Forelimb muscle (tissue), 1 donor: Measurements from ENCODE around the gene OGT. TPM values are rescaled to one million over a fixed set of nuclear protein-coding genes. Genes with fewer than 3 reads are reported as not detected.
"Not testable (repeated sequence)": the region's sequence is repeated elsewhere in the genome, so short reads cannot be mapped to it uniquely, and the experiment has no call there.

Experiments
- DNase-seq: peaks from one replicate; pipeline ENCODE4 v3.0.0-alpha.2; 2013; ENCODE audit warnings: low read depth
- polyA plus RNA-seq: library from polyadenylated mRNA; unstranded; fragments of 120-200 nt; gene quantifications from one replicate; pipeline ENCODE4 v1.2.1, GENCODE V29; 2013; ENCODE audit not compliant: insufficient read length

The OGT gene
- polyA plus RNA-seq, 1 donor, result 145 TPM

DNA sequence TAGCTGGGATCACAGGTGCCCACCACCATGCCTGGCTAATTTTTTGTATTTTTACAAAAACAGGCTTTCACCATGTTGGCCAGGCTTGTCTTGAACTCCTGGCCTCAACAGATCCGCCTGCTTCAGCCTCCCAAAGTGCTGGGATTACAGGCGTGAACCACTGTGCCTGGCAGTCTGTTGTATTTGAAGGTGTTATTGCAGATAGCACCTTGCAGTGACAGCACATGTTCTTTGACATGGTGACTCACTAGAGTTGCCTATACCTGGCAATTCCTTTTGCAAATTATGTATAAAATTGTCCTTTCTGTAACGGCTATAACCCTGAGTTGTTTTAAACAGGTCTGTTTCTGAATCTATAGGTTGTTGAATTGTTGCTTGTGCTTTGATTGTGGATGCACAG is 7.9 kb downstream of the OGT start:
- DNase-seq, result no peak

DNA sequence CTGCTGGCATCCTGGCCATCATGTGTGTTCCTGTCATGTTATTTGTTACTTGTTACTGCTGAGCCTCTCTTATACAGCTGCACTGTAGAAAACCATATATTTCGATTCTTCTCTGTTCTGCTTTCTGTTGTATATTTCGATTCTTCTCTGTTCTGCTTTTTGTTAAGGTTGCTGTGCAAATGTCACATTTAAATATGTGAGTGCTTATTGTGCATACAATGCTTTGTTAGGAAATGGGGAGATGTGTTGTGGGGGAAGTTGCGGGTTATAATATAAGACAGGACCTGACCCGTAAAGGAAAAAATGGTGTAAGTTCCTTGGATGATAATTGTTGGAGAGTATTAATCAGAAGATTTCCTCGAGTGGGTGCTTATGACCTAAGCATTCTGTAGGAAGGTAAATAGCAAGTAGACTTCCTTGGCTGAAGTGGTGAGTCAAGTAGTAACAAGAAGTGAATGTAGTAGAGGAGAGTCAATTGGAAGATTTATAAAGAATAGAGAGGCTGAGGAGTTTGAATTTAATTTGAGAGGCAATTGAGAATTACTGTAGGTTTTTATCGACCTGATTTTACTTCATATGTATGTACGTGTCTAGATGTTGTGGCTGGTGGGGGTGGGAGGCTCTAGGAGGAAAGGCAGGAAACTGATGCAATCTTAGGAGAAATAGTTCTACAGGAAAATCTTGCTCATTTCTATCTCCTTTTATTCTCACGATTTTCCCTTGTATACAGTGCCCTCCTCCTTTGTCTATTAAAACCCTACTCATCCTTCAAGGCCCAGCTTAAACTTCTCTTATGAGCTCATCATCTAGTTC is 8.5 kb downstream of the OGT start:
- DNase-seq, result no peak

DNA sequence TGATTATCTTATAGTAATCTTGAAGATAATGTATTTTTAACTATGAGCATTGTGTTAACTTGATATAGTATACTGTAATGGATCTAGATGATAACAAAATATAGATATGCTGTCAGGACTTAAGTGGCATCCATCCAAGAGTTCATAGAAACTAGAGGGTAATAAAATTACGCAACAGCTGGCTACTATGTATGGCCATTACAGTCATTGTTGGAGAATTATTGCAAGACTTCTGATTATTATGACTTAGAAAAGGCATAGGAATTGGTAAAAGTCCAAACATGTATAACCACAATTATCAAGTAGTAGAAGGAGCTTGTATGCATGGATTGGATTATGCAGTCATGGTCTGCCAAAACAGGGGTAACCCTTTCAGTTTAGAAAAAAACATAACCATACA is 9.5 kb downstream of the OGT start:
- DNase-seq, result no peak

DNA sequence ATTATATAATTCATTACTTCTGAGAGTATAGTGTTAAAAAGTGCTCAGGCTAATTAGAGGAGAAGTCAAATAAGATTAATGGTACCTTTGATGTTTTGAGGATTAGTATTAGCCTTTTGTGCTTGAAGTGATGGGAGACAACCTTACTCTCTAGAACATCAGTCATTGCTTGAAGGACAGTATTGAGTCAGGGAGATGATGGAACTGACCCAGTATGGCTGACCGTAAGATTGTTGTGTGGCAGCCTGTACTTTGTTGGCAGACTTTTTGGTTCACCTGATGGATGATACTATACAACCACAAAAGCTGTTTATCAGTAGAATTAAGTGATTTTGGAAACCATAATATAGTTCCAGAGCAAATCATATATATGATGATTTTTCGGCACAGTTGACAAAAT is 9.9 kb downstream of the OGT start:
- no peak for DNase-seq

DNA sequence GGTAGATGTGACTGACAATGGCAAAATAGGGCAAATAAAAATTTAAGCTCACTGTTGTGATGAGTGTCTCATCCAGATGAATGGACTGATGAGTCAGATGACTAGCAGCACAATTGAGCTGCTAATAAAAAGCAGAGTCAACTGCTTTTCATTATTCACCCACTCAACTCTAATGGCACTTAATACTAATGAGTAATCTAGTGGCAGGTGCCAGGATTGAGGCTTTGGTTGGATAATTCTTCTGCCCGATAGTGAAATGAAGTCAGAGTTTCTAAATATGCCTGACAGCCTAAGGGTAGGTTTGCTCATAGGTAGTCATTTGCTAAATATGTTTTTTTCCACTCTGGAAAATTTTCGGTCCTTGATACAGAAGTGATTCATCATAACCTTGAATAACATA is 10.4 kb downstream of the OGT start:
- no peak for DNase-seq

DNA sequence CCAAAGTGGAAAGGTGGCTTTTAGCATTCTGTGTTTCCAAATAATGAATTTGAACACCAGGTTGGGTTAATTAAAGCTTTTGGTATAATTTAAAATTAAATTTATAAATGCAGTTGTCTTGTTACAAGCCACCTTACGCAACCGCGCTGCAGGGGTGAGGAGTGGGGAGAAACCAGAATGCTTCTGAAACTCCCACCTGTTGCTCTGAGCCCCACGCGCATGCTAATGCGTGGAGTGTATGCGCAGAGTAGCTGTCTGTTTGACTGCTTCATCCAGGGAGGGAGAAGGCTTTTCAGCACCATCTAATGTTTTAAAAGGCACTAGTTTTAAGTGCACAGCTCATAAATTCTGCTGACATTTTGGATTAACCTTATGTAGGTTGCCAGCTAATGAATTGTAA is 12.5 kb downstream of the OGT start:
- no peak for DNase-seq

DNA sequence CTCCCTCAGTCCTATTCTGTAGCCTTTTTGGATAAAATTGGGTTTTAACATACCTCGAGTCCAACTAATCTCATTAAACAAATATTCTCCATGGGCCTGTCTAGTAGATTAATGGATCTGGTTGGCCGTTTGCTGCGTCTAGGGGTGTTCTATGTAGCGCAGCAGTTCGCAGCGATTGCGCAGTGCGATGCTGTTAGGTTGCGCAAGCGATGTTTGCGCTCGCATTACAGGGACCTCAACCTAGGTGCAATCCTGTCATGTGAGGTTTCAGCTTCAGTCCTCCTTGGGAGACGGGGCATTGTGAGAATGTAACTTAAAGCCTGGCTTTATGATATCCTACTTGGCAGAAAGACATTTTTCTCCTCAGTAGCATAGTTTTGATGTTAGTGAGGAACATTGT is 14.0 kb downstream of the OGT start:
- DNase-seq, result no peak

DNA sequence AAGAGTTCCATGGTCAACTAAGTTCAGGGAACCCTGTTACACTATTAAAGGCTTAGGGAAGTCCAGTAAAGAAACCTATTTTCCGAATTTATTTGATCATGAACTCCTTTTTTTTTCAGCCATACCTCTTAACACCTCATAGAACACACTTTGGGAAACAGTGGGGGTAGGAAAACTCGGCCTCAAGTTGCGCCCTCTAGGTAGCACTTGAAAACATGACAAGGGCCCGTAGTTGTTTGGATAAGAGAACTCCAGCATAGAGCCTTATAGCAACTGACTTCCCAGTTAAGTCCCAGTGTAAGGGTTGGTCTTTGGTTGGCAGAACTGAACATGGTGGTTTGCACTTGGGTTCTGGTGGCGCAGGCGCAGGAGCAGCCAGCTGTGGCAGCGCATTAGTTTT is 14.4 kb downstream of the OGT start:
- DNase-seq, result no peak

DNA sequence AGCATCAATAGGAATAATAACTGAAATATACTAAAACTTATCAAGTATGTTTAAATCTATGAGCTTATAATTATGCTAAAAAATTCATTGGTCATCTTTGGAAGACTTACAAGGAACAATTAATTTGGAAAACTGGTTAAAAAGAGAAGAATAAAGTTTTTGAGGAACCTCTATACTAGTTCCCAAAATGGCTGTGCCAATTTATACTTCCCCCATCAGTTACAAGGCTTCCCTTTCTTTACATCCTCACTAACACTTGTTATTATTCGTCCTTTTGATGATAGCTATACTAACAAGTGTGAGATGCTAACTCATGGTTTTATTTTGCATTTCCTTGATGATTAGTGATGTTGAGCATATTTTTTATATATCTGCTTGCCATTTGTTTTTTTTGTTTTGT is 17.1 kb downstream of the OGT start:
- no peak for DNase-seq

DNA sequence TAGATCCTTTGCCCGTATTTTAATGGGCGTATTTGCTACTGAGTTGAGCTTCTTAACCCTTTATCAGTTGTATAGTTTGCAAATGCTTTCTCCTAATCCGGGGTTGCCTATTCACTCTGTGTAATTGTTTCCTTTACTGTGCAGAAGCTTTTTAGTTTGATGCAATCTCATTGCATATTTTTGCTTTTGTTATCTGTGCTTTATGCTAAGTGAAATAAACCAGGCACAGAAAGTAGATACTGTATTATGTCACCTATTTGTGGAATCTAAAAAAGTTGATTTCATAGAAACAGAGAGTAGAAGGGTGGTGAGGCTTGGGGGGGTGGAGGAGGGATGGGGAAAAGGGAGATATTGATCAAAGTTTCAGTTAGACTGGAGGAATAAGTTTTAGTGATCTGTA is 17.7 kb downstream of the OGT start:
- no peak for DNase-seq

DNA sequence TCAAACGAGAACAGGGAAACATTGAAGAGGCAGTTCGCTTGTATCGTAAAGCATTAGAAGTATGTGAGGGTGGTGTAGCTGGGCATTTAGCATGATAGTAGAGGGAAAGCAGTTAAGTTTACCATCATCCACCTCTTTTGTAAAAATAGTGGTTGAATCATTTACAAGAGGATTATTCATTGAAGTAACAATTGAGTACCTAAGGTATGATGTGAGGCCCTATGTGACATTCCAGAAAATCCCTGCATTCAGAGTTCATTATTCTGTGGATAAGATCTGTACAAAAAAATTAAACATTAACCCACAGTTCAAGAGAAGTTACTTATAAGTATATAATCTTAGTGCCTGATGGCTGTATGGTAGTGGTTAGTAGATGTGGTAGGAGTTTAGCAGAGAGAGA is 23.1 kb downstream of the OGT start:
- no peak for DNase-seq

DNA sequence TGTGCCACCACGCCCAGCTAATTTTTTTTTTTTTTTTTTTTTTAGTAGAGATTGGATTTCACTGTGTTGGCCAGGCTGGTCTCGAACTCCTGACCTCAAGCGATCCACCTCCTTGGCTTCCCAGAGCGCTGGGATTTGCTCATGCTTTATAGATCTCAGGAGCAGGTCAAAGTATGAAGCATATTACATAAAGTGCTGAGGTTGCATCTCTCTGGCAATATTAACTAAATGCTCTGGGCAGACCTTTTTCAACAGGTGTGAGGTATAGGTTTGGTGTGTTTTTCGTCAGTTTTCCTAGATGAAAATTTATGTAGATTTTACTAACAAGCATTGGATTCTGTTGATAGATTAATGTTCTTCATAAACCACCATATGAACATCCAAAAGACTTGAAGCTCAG is 26.0 kb downstream of the OGT start:
- DNase-seq, result no peak

DNA sequence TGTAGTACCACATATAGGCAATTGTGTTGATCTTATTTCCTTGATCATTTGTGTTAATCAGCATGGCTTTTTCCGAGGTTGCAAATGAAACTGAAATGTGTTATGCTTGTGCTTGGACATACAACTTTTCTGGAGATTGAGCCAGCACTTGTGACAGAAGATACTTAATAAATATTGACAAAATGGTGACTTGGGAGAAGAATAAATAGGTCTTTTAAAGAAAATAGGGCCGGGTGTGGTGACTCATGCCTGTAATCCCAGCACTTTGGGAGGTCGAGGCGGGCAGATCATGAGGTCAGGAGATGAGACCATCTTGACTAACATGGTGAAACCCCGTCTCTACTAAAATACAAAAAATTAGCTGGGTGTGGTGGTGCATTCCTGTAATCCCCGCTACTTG is 26.9 kb downstream of the OGT start:
- DNase-seq, result not testable (repeated sequence)

DNA sequence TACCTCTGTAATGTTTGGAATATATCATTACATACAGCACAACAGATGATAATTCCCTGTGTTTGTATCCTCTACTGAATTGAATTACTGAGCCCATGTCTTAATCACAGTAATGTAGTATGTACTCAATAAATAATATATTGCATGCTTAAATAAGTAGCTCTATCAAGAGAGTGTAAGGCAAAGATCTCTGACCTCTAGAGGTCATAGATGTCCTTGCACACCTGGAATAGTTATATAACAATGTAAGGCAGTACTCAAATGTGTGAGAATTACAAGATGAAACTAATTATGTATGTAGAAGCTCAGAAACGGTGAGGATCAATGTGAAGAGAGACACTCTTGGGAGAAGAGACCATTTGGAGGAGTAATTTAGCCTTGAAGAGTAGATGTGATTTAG is 31.0 kb downstream of the OGT start:
- DNase-seq, result no peak

DNA sequence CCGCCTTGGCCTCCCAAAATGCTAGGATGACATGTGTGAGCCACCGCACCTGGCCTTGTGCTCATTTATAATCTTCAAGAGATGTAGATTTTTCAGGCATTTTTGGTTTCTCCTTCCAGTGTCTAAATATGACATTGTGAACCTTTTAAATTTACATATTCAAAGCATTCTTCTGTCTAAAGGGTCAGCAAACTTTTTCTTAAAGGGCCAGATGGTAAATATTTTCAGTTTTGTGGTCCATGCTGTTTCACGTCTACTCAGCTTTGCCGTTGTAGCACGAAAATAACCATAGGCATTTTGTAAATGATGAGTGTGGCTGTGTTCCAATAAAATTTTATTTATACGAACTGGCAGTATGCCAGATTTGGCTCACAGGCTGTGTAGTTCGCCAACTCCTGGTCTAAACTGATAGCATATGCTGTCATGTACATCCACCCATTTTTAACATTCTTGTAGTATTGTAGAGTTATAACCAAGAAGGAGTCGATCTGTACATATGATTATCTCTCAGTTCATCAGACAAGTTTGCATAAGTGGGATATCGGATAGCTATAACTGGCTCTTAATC is 32.7 kb downstream of the OGT start:
- no peak for DNase-seq

DNA sequence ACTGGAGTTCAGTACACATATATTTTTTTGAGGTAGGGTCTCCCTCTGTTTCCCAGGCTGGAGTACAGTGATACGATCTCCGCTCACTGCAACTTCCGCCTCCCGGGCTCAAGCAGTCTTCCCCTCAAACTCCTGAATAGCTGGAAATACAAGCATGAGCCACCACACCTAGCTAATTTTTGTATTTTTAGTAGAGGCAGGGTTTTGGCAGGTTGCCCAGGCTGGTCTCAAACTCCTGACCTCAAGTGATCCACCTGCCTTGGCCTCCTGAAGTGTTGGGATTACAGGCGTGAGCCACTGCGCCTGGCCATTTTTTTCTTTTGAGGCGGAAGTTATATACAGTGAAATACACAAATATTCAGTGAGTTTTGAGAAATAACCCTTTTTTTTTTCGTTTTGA is 38.5 kb downstream of the OGT start:
- not testable (repeated sequence) for DNase-seq

DNA sequence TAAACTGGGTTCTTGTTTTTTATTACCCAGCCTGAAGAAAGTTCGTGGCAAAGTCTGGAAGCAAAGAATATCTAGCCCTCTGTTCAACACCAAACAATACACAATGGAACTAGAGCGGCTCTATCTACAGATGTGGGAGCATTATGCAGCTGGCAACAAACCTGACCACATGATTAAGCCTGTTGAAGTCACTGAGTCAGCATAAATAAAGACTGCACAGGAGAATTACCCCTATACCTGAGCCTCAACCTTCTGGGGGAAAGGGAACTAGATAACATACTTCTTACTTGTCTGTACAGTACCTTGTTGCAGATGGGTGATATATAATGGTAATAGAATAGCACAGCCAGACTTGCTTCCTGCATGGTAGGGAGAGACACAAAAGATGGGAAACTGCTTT is 40.7 kb downstream of the OGT start:
- no peak for DNase-seq

DNA sequence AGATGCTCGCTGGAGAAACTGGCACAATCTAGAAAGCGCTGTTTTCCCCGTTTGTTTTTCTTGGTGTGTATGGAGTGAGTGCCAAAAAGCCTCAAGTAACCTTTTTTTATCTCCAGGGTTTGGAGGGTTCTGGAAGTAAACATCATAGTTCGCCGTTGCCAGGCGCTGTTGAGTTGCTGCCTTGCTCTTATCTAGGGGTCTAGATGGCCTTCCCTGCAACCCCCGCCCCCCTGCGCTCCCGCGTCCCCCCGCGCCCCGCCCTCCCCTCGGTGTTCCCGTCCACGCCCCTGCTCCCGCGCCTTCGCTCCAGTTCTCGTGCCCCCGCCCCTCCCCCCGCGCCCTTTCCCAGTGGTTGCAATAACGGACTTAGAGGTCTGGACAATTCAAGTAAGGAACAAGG is 44.8 kb downstream of the OGT start:
- DNase-seq, result no peak

DNA sequence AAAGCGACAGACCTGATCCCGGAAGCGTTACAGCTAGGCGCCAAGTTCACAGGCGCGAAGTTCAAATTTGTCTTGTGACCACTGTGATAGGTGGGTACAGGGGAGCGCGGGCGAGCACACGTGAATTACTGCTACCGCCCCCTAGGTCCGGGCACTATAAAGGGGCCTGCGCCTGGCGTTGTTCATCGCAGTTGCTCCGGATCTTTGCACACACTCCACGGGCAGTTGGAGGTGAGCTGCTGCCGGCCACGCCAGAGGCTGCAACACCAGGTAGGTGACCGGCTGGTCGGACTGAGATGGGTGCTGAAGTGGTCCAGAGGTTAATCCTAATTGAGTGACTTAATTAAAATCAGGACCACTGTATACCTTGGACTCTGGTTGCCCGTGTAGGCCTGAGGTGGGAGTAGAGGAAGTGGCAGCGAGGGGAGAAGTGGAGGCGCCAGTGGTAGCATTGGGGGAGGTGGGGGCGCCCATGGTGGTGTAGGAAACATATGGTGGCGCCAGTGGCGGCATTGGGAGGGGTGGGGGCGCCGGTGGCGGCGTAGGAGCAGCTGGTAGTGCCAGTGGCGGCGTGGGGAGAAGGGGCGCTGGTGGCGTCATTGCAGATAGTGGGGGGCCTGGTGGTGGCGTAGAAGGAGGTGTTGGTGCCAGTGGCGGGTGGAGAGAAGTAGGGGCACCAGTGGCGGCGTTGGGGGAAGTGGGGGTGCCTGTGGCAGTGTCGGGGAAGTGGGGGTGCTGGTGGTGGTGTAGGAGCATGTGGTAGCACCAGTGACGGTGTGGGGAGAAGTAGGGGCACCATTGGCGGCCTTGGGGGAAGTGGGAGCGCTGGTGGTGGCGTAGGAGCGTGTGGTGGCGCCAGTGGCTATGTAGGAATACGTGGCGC is 45.6 kb downstream of the OGT start, which contains the start of gene GCNA:
TSS of gene GCNA (plus strand) at position 185 of the 883 bp plus-strand sequence. CDS start 2,385 bp downstream, outside the sequence.
- no peak for DNase-seq

DNA sequence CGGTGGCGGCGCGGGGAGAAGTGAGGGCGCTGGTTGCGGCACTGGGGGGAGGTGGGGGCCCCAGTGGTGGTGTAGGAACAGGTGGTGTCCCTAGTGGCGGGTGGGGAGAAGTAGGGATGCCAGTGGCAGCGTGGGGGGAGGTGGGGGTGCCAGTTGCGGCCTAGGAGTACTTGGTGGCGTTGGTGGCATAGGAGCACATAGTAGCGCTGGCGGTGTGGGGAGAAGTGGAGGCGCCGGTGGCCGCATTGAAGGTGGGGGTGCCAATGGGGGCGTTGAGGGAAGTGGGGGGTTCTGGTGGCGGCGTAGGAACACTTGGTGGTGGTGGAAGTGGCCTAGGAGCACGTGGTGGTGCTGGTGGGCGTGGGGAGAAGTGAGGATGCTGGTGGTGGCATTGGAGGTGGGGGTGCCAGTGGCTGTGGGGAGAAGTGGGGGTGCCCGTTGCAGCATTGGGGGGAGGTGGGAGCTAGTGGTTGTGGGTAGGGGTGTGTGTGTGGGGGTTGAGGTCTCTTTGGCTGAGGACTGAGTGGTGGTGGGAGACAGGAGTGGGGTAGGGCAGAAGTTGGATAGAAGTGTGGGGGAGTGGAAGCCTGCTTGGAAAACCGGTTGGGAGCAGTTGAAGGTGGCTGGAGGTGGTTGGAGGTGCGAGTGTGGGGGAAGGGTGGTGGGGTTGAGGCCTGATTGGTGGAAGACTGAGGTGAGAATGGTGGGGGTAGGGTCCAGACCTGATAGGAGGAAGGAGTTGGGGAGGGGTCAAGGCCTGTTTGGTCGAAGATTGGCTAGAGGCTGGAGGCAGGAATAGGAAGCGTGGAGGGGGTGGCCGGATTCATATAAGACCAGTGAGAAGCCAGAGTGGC is 46.5 kb downstream of the OGT start:
- DNase-seq, result no peak

DNA sequence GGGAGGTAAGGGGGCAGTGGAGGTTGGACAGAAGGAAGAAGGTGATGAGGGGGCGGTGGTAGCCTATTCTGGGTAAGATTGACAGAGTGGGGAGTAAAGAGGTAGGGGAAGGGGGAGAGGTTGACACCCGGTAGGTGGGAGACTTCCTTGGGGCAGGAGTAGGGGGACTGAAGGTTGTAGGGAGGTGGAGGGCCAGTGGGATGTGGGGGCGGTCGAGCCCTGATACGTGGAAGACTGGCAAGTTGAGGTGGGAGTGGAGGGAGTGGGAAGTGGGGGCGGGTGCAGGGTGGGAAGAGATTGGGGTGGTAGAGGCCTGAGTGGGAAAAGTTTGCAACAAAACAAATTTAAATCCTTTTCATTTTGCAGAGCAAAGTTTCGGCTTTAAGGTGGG is 47.1 kb downstream of the OGT start:
- no peak for DNase-seq

DNA sequence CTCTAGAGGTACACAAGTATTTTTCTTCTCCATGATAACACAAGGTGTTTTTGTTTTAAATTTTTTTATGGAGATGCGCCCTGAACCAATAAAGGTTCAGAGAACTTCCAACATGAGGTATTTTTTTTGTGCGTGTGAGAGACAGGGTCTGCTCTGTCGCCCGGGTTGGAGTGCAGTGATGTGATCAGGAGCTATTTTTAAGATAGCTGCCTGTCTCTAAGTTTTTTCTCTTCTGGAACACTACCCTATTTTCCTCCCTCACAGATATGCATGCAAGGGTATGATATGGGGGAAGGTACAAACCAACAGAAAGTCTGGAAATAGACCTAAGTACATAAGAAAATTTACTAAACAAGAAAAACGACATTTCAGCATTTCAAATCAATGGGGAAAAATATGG is 48.3 kb downstream of the OGT start:
- DNase-seq, result no peak
